ENCODE results near the gene PGS1. TPM values are rescaled to one million over a fixed set of nuclear protein-coding genes. Genes with fewer than 3 reads are reported as not detected.

PGS1 gene
- total and polyA plus RNA-seq, 10 of the 15 experiments (the other 5 are each of a cell fraction or from before 2014, with no cell fraction given): 1.3 to 37.6 (median 27.4) TPM

GRCh38 chr17:78401891-78402290 lies 23.4 kb downstream of the PGS1 start (continued):
- TF ChIP-seq ZNF687 (IDR thresholded peaks at IDR 0.05): no peak

GRCh38 chr17:78403822-78404221 lies 25.4 kb downstream of the PGS1 start:
- ChIA-PET CTCF (interaction anchor here (1.6 kb wide), 1 partner anchor 116 kb away, joined by 4 read pairs; no protein-coding TSS in a partner anchor), SMC1A (ENCODE audit: uncharacterized antibody, unreplicated experiment) (no interaction called here), RAD21 (ENCODE audit: unreplicated experiment) (no interaction called here), POLR2A (no interaction called here)
- H3K27me3 ChIP-seq (replicated peaks in 1 of 2; ENCODE audit: control insufficient read depth in 2 of 2, insufficient read depth in 2 of 2, low read length in 1 of 2): no peaks in the 10 kb centered on the region
- no peaks in the 10 kb centered on the region for H3K9me3 ChIP-seq (replicated peaks; ENCODE audit: control insufficient read depth, insufficient read depth, low read length)
- no peak overlapping the region for H3K4me2 ChIP-seq (ENCODE audit: control insufficient read depth, insufficient read depth)
- BruUV-seq (replicated peaks): no TSS peak
- no peaks in the 10 kb centered on the region; the same call in 1 of the 2 replicates for H4K20me1 ChIP-seq (ENCODE audit: control insufficient read depth, insufficient read depth)
- WGBS (ENCODE audit: insufficient coverage, insufficient replicate concordance, low lambda C conversion rate, missing lambda C conversion rate): 97% methylated on average over 14 of the region's 14 CpGs
- DNase-seq (ENCODE audit: low read depth, low spot score) (no peak), ATAC-seq (no peak), FAIRE-seq (no peak)
- H2AFZ ChIP-seq (ENCODE audit: control insufficient read depth, low read depth, low read length): no peak overlapping the region
- no peak for TF ChIP-seq SREBF1 (IDR thresholded peaks at IDR 0.05; ENCODE audit: low read length)
- no peak for TF ChIP-seq NFXL1 (IDR thresholded peaks at IDR 0.05; ENCODE audit: borderline replicate concordance)
- no peak for TF ChIP-seq RUNX3 (IDR thresholded peaks at IDR 0.05; ENCODE audit: low read length)
- no peak for TF ChIP-seq ZSCAN29 (IDR thresholded peaks at IDR 0.05)
- TF ChIP-seq ZNF207 (IDR thresholded peaks at IDR 0.05; ENCODE audit: borderline replicate concordance): no peak
- no peak for TF ChIP-seq RAD51 (IDR thresholded peaks at IDR 0.05)
- TF ChIP-seq RB1 (IDR thresholded peaks at IDR 0.05; ENCODE audit: borderline replicate concordance): no peak
- no peak for TF ChIP-seq USF2 (IDR thresholded peaks at IDR 0.05; ENCODE audit: borderline replicate concordance, low read depth, low read length)
- TF ChIP-seq POLR2A (IDR thresholded peaks at IDR 0.05; ENCODE audit: low read depth, low read length): no peak
- TF ChIP-seq ETV6 (conservative IDR thresholded peaks at IDR 0.05 in 1 of 2, IDR thresholded peaks at IDR 0.05 in 1 of 2; ENCODE audit: borderline replicate concordance in 1 of 2, low read depth in 1 of 2): no peak
- no peak for TF ChIP-seq KLF5 (IDR thresholded peaks at IDR 0.05; ENCODE audit: partially characterized antibody)
- intact Hi-C loops (cut with micrococcal nuclease; ENCODE audit: unreplicated experiment) (no loop called here), in situ Hi-C loops (cut with MboI) (no loop called here)
- no peak overlapping the region for H3K4me3 ChIP-seq
- H3K27ac ChIP-seq (ENCODE audit: control insufficient read depth, insufficient read depth): no peak overlapping the region
- H3K9ac ChIP-seq (ENCODE audit: control insufficient read depth, insufficient read depth, low read length): no peak overlapping the region
- no peaks in the 10 kb centered on the region for H3K4me1 ChIP-seq (ENCODE audit: control insufficient read depth, insufficient read depth, low read length)
- peaks cover 4% of the 10 kb centered on the region for H3K79me2 ChIP-seq (ENCODE audit: control insufficient read depth, insufficient read depth, low read length)
- H3K36me3 ChIP-seq (ENCODE audit: control insufficient read depth in 2 of 2, insufficient read depth in 2 of 2, low read length in 1 of 2): peaks cover 33 to 55% of the 10 kb centered on the region in 2 experiments
